Fibroblast of lung (primary cell): ENCODE measurements around the gene SLC35C1. TPM values are rescaled to one million over a fixed set of nuclear protein-coding genes. Genes with fewer than 3 reads are reported as not detected.

Experiments
- DNase-seq, 2 donors: peaks; one replicate each; pipeline versions ENCODE4 v3.0.0 to v3.0.0-alpha.2; 2010; ENCODE audit warnings: low read depth in 2 of 2
- H2AFZ ChIP-seq: 2 replicates; pipeline ENCODE4 v1.5.1; 2012; ENCODE audit warnings: low read length, control low read depth, inconsistent platforms
- H3K27ac ChIP-seq: 2 replicates; pipeline ENCODE4 v1.5.1; 2011; ENCODE audit warnings: low read length, control low read depth; ENCODE audit not compliant: insufficient read depth
- H3K27me3 ChIP-seq: 2 replicates; pipeline ENCODE4 v1.5.1; 2011; ENCODE audit warnings: mild to moderate bottlenecking, low read length; ENCODE audit not compliant: control insufficient read depth, insufficient read depth
- H3K36me3 ChIP-seq: 2 replicates; pipeline ENCODE4 v1.5.1; 2011; ENCODE audit warnings: low read length; ENCODE audit not compliant: control insufficient read depth, insufficient read depth
- H3K4me1 ChIP-seq: 2 replicates; pipeline ENCODE4 v1.5.1; 2011; ENCODE audit warnings: low read length; ENCODE audit not compliant: control insufficient read depth, insufficient read depth; ENCODE audit errors: extremely low read depth
- H3K4me2 ChIP-seq: 2 replicates; pipeline ENCODE4 v1.5.1; 2011; ENCODE audit warnings: low read length, control low read depth; ENCODE audit not compliant: insufficient read depth; ENCODE audit errors: extremely low read depth
- H3K4me3 ChIP-seq, 4 experiments: fragments of 200-600 bp in 1 of 4; sonication (generic) in 1 of 4; replicated peaks in 1 of 4; 2 replicates each; pipeline ENCODE4 v1.5.1; 2011 to 2016; ENCODE audit warnings: low read length in 4 of 4, low read depth in 3 of 4, mild to moderate bottlenecking in 3 of 4, control low read depth in 2 of 4, inconsistent platforms in 1 of 4, mixed read lengths in 1 of 4; ENCODE audit not compliant: insufficient read depth in 1 of 4; ENCODE audit errors: control extremely low read depth in 1 of 4
- H3K79me2 ChIP-seq: 2 replicates; pipeline ENCODE4 v1.5.1; 2012; ENCODE audit warnings: mild to moderate bottlenecking, low read length, inconsistent platforms; ENCODE audit not compliant: control insufficient read depth, insufficient read depth
- H3K9ac ChIP-seq: 2 replicates; pipeline ENCODE4 v1.5.1; 2011; ENCODE audit warnings: mild to moderate bottlenecking, low read length, control low read depth; ENCODE audit not compliant: insufficient read depth
- H3K9me3 ChIP-seq: 2 replicates; pipeline ENCODE4 v1.5.1; 2012; ENCODE audit warnings: low read depth, low read length; ENCODE audit not compliant: control insufficient read depth, insufficient read depth
- H4K20me1 ChIP-seq: 2 replicates; pipeline ENCODE4 v1.5.1; 2011; ENCODE audit warnings: low read length; ENCODE audit not compliant: control insufficient read depth, insufficient read depth; ENCODE audit errors: extremely low read depth
- EZH2 ChIP-seq: IDR thresholded peaks from 2 replicates; pipeline ENCODE4 v1.5.1; 2012; ENCODE audit warnings: low read length, control low read depth, mild to moderate bottlenecking; ENCODE audit errors: missing control alignments
- polyA plus RNA-seq, 2 donors: library from polyadenylated mRNA; depleted of rRNA in 1 of 2; stranded (reverse) in 1 of 2; unstranded in 1 of 2; fragments of >200 nt; gene quantifications; 2 replicates each; pipeline ENCODE4 v1.2.1, GENCODE V29; 2011 to 2012; ENCODE audit warnings: missing spikeins in 1 of 2
- total RNA-seq: library from RNA; depleted of rRNA; stranded (reverse); fragments of >200 nt; gene quantifications from 2 replicates; pipeline ENCODE4 v1.2.1, GENCODE V29; 2014
- TF ChIP-seq, protein P1 (sequence below), 2 donors: IDR thresholded peaks in 1 of 2; conservative IDR thresholded peaks in 1 of 2; 1 replicate in 1 of 2; 2 replicates in 1 of 2; pipeline ENCODE4 v1.5.1; 2011 to 2012; ENCODE audit warnings: low read length in 2 of 2, control low read depth in 1 of 2, inconsistent platforms in 1 of 2, low read depth in 1 of 2, mild to moderate bottlenecking in 1 of 2

The SLC35C1 gene
- total and polyA plus RNA-seq, 2 donors (not counting 1 experiment from before 2014, with no cell fraction given), result 6.7 to 10.4 TPM

DNA sequence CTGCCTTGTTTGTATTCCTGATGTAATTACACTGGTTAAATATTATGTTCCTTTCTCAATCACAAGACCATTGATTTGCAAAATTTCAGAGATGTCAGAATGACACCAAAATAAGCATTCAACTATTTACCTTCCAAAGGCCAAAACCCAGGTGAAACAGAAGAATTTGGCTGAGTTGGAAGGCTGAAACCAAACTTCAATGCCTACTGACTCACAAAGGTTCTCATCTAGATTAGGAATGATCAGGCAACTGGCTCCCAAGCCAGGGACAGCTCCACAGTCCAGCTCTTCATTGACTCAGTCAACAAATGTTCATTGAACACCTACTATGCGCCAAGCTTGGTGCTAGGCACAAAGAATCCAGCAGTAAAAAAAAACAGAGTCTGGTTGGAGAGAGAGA, 13.4 kb upstream of the SLC35C1 start:
- no peak for TF ChIP-seq EZH2
- TF ChIP-seq, protein P1, sequence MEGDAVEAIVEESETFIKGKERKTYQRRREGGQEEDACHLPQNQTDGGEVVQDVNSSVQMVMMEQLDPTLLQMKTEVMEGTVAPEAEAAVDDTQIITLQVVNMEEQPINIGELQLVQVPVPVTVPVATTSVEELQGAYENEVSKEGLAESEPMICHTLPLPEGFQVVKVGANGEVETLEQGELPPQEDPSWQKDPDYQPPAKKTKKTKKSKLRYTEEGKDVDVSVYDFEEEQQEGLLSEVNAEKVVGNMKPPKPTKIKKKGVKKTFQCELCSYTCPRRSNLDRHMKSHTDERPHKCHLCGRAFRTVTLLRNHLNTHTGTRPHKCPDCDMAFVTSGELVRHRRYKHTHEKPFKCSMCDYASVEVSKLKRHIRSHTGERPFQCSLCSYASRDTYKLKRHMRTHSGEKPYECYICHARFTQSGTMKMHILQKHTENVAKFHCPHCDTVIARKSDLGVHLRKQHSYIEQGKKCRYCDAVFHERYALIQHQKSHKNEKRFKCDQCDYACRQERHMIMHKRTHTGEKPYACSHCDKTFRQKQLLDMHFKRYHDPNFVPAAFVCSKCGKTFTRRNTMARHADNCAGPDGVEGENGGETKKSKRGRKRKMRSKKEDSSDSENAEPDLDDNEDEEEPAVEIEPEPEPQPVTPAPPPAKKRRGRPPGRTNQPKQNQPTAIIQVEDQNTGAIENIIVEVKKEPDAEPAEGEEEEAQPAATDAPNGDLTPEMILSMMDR (conservative IDR thresholded peaks at IDR 0.05 in 1 of 2, IDR thresholded peaks at IDR 0.05 in 1 of 2; ENCODE audit: low read depth in 1 of 2, low read length in 2 of 2), result no peak
- H3K27ac ChIP-seq, result no peak overlapping the region
- H3K4me1 ChIP-seq, result no peaks in the 10 kb centered on the region
- H3K9me3 ChIP-seq, result no peaks in the 10 kb centered on the region
- no peak for DNase-seq
- no peaks in the 10 kb centered on the region for H3K79me2 ChIP-seq
- no peaks in the 10 kb centered on the region for H4K20me1 ChIP-seq
- no peak overlapping the region for H3K9ac ChIP-seq
- H3K4me2 ChIP-seq, result no peak overlapping the region
- H2AFZ ChIP-seq, result no peak overlapping the region
- H3K27me3 ChIP-seq, result peaks cover 3% of the 10 kb centered on the region
- no peak overlapping the region for H3K4me3 ChIP-seq
- no peaks in the 10 kb centered on the region for H3K36me3 ChIP-seq

DNA sequence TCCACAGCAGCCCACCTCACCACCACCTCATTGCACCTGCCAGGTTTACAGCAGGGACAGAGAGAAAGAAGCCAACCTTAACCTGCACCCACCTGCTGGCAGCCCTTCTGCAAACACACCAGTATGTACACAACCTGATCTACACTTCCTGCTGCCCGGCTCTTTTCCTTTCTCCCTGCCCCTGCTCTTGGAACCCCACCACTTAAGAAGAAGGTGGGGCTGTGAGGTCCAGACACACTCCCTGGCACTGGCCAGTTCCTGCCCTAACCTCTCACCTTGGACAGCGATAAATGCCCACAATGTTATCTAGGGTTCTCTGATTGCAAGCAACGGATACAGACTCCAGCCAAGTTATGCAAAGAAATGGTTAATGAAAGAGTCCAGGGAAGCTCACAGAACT, 10.8 kb upstream of the SLC35C1 start:
- Histone ChIP-seq H3K4me3 (no peak overlapping the region), H2AFZ (no peak overlapping the region), H3K36me3 (no peaks in the 10 kb centered on the region), H3K27me3 (peaks cover 3% of the 10 kb centered on the region), H3K4me2 (no peak overlapping the region), H3K9ac (no peak overlapping the region), H3K27ac (no peak overlapping the region), H3K9me3 (no peaks in the 10 kb centered on the region), H4K20me1 (no peaks in the 10 kb centered on the region), H3K79me2 (no peaks in the 10 kb centered on the region), H3K4me1 (no peaks in the 10 kb centered on the region)
- TF ChIP-seq, protein P1 (conservative IDR thresholded peaks at IDR 0.05 in 1 of 2, IDR thresholded peaks at IDR 0.05 in 1 of 2; ENCODE audit: low read depth in 1 of 2, low read length in 2 of 2), result no peak
- TF ChIP-seq EZH2, result no peak
- DNase-seq, result no peak

DNA sequence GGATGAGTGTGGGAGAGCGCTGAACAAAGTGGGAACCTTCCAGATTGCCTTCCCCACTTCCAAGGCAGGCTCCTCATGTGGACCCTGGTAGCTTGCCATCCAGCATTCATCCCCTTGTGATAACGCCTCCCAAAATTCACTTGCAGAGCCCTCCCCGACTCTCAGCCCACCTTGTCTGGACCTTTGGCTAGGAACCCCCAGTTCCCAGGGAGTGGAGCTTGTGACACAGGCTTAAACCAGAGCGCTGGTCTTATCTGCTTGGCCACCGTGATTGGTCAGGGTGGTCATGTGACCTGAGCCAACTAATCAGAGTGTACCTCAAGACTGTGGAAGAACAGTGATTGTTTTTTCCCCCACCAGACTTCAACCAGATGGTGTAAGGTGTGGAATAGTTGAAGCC, 9.6 kb upstream of the SLC35C1 start:
- no peak for DNase-seq
- H3K79me2 ChIP-seq, result no peaks in the 10 kb centered on the region
- H4K20me1 ChIP-seq, result no peaks in the 10 kb centered on the region
- peaks cover 3% of the 10 kb centered on the region for H3K27me3 ChIP-seq
- no peak for TF ChIP-seq EZH2
- TF ChIP-seq, protein P1 (conservative IDR thresholded peaks at IDR 0.05 in 1 of 2, IDR thresholded peaks at IDR 0.05 in 1 of 2; ENCODE audit: low read depth in 1 of 2, low read length in 2 of 2), result no peak
- H3K9me3 ChIP-seq, result no peaks in the 10 kb centered on the region
- H3K4me2 ChIP-seq, result no peak overlapping the region
- H3K36me3 ChIP-seq, result no peaks in the 10 kb centered on the region
- no peak overlapping the region for H3K9ac ChIP-seq
- no peak overlapping the region for H3K27ac ChIP-seq
- H3K4me3 ChIP-seq, result no peak overlapping the region
- H3K4me1 ChIP-seq, result no peaks in the 10 kb centered on the region
- no peak overlapping the region for H2AFZ ChIP-seq
